Activated naive CD4-positive, alpha-beta T cell treated with anti-CD3 and anti-CD28 coated beads, Interleukin-2, amount 50 U/mL, for 16 hours (primary cell): ENCODE data around the gene CSN1S1.

Experiments used
- DNase-seq: peaks from one replicate; pipeline ENCODE4 v3.0.0-alpha.2; 2020

The CSN1S1 gene

DNA sequence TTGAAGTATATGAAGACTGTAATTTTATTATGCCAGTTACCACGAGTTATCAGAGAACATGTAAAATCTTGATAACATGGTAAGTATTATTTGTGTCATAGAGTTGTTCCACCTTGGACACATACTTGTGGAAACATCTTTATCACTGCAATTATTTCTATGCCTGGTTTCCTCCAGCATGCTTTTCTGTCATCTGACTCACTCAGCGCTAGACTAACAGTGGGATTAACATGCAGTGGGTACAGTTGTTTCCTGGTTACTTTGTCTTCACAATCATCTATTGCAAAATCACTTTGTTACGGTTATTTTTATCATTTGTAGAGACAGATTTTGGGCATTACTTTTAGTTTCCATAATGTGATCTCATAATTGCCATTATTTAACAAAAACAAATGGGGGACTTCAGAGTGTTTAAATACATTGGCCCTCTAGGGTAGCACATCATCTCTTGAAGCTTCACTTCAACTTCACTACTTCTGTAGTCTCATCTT is 64.7 kb downstream of the CSN1S1 start, which contains the start of gene STATH:
Gene STATH, plus strand, starts transcription at position 441 of the 491 bp plus-strand sequence. CDS start 2,472 bp downstream, outside the sequence.
- no peak for DNase-seq
